Neural progenitor cell (in vitro differentiated cells): ENCODE results near the gene CACNA1B.

Source experiments
- CTCF ChIP-seq: fragments of 200-600 bp; sonication (generic); IDR thresholded peaks from 2 replicates; pipeline ENCODE4 v1.5.1; 2017; ENCODE audit warnings: antibody characterized with exemption, mild to moderate bottlenecking
- EZH2phosphoT487 ChIP-seq: fragments of 200-600 bp; sonication (generic); IDR thresholded peaks from 2 replicates; pipeline ENCODE4 v1.6.1; 2017; ENCODE audit warnings: antibody characterized with exemption

- TF ChIP-seq EZH2phosphoT487, result no peak
- no peak for TF ChIP-seq CTCF
Observed at GRCh38 chr9:137970686-137971476, 93.3 kb downstream of the CACNA1B start.
